ENCODE results near the gene PHACTR4.

GRCh38 chr1:28374297-28374696 lies 4.8 kb downstream of the PHACTR4 start:
- TF ChIP-seq CTCF (IDR thresholded peaks at IDR 0.05; ENCODE audit: low read depth, low read length) (no peak), EZH2phosphoT487 (IDR thresholded peaks at IDR 0.05; ENCODE audit: low read depth) (no peak)

All from OCI-LY3 (cell line).